ENCODE measurements around the gene PPM1H. TPM values are rescaled to one million over a fixed set of nuclear protein-coding genes. Genes with fewer than 3 reads are reported as not detected.

Gene PPM1H
- total and polyA plus RNA-seq, 2 of the 8 experiments (the other 6 are each of a cell fraction or from before 2014, with no cell fraction given): 16.4 to 36.1 TPM

DNA sequence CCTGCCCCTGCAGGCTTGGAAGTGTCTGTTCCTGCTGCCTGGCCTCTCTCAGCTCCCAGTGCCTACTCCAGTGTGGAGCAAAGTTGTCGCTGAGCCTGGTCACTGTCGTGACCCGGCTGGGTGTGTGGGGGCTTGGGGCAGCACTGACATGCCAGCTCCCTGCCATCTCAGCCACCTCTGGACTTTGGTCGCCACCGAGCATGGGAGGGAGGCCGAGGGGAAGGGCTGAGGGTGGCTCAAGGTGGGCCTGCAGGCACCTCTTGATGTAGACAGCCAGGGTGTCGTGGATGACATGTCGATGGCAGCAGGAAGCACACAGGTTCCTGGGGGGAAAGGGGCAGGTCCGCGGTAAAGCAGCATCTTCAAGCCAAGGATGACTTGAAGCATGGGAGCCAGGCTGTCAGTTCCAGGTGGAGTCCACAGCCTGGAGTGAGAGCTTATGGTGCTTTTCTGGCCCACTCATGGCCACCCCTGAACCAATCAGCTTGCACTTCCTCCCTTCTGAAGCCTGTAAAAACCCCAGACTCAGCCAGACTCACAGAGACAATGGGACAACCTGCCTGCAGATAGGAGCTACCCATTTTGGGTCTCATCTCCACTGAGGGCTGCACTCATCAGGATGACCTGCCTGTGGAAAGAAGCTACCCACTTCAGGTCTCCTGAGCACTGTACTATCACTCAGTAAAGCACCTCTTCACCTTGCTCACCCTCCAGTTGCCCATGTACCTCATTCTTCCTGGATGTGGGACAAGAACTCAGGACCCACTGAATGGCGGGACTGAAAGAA is 258.2 kb downstream of the PPM1H start (continued):
- TF ChIP-seq, protein P1, sequence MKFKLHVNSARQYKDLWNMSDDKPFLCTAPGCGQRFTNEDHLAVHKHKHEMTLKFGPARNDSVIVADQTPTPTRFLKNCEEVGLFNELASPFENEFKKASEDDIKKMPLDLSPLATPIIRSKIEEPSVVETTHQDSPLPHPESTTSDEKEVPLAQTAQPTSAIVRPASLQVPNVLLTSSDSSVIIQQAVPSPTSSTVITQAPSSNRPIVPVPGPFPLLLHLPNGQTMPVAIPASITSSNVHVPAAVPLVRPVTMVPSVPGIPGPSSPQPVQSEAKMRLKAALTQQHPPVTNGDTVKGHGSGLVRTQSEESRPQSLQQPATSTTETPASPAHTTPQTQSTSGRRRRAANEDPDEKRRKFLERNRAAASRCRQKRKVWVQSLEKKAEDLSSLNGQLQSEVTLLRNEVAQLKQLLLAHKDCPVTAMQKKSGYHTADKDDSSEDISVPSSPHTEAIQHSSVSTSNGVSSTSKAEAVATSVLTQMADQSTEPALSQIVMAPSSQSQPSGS (IDR thresholded peaks at IDR 0.05; ENCODE audit: low read length): no peak
